HG02571 (cell line): ENCODE measurements around the gene TRIM31.

Source experiments
- ATAC-seq: cut with Tn5 transposase; IDR thresholded peaks from one replicate; pipeline ENCODE4 v1.9.1; 2021; ENCODE audit warnings: mild to moderate bottlenecking, moderate library complexity; ENCODE audit not compliant: unreplicated experiment

The TRIM31 gene

GRCh38 chr6:30055513-30055912 lies 57.4 kb downstream of the TRIM31 start:
- no peak for ATAC-seq

GRCh38 chr6:30053682-30054081 lies 59.2 kb downstream of the TRIM31 start:
- no peak for ATAC-seq
